Umbilical cord (tissue), 2 donors: Measurements from ENCODE around the gene RNF223. TPM values are rescaled to one million over a fixed set of nuclear protein-coding genes. Genes with fewer than 3 reads are reported as not detected.
A peak's percentile ranks its signal among the peaks of the same experiment; 100 is the strongest.
"Not testable (repeated sequence)": the region's sequence is repeated elsewhere in the genome, so short reads cannot be mapped to it uniquely, and the experiment has no call there.

ENCODE experiments used
- DNase-seq: peaks from one replicate; pipeline ENCODE4 v3.0.0-alpha.2; 2015; ENCODE audit warnings: low spot score
- total RNA-seq: library from RNA; depleted of rRNA; stranded (reverse); fragments of >200 nt; gene quantifications from one replicate; pipeline ENCODE4 v1.2.3, GENCODE V29; 2014; ENCODE audit warnings: low replicate concordance; ENCODE audit not compliant: insufficient read depth

RNF223 gene
- total RNA-seq, 1 donor from 2014 or later: 1.9 TPM

DNA sequence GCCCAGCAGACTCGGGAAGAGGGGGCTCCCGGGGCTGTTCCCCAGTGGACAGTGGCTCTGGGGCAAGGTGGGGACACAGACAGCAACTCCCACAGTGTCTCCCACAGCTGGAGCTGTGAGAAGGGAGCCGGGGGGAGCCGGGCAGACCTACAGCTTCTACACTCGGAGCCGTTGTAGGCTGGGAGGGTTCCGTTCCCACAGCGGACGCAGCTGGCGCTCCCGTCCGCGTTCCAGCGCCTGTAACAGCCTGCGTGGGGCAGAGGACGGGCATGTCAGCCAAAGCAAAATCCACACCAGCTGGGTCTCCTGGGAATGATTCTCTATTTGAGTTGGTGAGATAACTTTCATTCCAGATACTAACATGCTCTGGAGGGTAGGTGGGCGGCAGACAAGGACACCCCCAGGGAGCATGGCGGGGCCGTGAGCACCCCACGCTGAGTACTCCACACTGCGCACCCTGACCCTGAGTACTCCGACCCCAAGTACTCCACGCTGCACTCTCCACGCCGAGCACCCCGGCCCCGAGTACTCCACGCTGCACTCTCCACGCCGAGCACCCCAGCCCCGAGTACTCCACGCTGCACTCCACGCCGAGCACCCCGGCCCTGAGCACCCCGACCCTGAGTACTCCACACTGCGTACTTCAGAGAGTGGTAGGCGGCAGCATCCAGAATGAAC, 13.4 kb upstream of the RNF223 start:
- DNase-seq: no peak

DNA sequence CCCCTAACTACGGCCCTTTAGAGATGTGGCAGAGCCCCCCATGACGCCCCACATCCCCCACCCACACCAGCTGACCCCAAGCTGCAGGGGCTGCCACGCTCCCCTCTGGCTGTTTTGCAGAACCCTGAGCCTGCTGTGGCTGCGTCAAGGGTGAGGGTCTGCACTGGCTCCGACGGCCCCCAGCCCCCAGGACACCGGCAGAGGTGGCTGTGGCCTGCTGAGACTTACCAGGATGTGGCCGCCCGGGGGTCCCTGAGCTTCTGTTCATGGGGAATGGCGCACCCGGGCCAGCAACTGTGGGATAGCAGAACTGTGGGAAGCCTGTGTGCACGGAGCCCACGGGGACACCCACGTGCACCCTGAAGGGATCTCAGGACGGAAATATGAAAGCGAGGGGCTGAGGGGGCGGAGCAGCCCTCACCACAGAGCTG, 12.8 kb upstream of the RNF223 start:
- DNase-seq: no peak

DNA sequence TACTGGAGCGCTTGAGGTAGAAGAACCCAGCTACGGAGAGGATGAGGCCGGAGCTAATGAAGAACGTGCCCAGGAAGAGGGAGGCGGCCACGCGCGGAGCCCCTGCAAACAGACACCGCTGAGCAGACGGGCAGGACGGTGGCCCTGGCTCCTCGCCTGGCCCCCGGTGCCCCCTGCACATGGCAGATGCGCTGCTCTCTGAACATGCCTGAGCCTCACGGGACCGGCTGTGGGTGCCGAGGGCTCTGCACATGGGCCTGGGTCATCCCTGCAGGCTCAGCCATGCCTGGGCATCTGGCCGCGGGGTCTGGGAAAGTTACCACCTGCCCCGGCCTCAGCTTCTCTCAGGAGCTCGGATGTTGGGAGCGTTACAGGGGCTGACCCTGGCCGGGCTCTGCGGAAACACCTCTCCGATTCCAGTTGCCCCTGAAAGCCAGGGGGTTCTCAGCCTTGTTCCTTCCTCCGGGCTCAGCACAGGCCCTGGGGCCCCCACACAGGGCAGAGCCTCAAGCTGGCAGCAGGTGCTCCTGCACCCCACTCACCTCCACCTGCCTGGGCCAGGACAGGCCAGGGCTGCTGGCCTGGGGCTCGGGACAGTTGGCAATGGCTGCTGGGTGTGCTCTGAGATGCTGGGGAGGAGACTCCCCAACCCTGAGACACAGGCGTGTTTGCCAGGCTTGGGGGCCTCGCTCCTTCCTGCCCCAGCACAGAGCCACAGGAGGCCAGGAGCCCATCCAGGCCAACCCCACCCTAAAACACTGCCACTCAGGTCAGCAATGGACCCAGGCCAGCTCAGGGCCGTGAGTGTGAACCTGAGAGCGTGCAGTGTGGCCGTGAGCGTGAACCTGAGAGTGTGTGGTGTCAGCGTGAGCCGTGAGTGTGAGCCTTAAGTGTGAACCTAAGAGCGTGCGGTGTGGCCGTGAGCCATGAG, 12.1 kb upstream of the RNF223 start:
- no peak for DNase-seq

DNA sequence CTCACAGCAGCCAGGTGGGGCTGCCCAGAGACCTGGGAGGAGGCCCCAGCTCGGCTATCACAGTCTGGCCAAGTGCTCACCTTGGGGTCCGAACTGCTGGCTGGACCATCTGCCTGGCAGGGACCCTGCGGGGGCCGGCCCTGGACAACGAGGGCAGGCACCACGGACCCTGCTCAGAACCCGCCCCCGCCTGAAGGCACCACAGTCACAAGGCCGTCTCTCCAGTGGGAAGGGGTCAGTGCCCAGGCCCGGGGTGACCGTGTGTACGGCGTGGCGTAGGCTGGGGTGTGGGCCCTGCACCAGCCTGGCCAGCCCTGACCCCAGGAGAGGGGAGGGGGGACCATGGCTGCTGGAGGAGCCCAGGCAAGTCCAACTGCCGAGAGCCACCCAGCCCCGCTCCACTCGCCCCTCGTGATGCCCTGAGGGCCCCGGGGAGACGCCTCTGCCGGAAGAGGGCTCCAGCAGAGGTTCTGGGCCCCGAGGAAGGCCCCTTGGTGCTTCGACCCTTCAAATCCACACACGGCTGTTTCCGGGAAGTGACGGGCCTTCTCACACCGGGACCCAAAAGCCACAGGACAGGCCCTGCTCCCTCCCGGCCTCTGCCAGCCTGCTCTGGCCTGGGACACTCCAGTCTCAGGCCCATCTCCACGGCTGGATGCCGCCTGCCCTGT, 11.2 kb upstream of the RNF223 start:
- DNase-seq: no peak

DNA sequence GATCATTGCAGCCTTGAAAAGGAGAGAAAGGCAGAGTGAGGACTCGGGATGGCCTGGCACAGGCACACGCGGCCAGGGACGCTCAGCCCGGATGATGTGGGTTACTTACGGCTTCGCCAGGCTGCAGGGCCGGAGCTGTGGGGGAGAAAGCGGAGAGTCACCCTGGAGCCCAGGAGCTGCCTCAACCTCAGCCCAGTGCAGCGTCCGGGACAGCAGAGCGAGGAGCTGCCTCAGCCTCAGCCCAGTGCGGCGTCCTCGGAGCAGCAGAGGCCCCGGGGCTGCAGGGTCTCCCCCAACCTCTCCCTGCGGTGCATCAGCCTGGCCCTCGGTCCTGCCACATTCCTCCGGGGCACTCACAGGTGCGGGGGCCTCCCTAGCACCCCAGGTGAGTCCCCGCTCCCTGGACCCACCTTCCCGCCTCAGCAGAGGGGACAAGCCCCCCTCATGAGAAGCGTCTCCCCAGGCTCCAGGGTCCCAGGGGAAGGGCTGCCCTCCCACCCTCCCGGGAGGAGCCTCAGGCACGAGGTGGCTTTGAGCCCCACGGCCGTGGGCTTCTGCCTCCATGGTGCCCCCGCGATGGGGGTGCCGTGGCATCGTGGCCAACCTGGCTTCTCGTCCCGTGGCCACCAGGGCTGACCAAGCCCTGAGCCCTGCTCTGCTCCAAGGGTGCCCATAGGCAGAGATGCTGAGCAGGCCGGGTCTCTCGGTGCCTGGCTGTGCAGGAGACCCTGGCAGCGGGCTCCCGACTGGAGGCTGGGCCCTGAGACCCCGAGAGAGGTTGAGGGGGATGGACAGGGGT, 10.5 kb upstream of the RNF223 start:
- DNase-seq: no peak

DNA sequence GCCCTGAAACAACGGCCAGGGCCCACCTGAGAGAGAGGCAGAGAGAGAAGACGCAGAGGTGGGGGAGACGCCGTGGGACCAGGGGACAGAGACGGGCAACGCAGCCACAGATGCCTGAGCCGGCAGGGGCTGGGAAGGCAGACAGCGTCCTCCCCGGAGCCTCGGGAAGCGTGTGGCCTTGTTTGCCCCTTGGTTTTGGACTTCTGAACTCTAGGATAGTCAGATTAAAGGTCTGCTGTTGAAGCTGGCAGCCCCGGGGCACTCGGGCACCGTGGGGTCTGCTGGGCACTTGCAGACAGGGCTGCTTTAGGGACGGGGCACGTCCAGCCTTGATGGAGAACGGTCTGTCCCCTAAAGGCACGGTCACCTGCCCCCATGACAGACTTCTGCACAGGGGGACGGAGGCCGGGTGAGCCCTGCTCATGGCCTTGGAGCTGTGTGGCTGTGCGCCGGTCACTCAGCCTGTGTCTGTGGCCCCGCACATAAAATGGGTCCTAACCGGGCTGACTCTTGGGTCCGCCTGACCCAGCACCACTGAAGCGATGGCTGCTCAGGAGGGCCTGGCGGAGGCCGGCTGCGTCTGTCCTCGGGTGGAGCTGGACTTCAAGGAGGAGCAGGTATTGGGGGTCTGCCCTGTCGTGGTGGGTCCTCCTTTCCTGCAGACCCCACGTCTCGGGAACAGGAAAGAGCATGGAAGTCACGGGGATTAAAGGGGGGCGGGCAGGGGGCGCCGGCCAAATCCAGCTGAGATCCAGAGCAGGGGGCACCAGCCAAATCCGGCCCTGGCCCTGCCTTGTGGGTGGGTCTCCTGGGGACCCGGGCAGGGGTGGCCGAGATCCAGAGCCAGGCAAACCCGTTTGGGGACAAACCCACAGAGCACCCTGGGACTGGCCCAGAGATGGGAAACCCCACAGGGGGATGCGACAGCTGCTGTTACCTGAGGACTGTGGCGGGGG, 9.6 kb upstream of the RNF223 start:
- no peak for DNase-seq

DNA sequence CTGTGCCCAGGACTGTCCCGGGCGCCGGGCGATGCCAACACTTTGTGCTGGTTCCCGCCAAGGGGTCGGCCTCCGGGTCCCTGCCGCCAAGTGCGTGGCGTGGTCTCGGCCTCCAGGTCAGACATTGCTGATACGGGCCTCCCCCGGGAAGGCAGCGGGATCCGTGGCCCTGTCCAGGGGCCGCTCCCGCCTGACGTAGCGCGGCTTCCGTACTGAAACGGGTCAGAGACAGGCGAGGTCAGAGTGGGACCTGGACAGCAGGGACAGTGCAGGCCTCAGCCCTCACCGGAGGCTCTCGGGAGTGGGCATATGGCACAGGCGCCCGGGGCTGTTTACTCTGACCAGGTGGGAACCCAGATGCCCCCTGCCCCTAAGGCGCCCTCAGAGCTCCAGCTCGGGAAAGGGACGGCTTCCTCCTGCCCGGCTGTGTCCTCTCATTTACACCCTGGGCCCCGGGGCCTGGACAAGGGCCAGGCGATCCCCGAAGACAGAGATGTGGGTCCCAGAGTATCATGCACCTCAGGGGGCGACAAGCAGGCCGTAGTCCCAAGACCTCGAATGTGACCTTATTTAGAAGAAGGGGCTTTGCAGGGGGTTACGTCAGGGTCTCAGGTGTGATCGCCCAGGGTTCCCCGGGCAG, 8.8 kb upstream of the RNF223 start:
- DNase-seq: no peak

DNA sequence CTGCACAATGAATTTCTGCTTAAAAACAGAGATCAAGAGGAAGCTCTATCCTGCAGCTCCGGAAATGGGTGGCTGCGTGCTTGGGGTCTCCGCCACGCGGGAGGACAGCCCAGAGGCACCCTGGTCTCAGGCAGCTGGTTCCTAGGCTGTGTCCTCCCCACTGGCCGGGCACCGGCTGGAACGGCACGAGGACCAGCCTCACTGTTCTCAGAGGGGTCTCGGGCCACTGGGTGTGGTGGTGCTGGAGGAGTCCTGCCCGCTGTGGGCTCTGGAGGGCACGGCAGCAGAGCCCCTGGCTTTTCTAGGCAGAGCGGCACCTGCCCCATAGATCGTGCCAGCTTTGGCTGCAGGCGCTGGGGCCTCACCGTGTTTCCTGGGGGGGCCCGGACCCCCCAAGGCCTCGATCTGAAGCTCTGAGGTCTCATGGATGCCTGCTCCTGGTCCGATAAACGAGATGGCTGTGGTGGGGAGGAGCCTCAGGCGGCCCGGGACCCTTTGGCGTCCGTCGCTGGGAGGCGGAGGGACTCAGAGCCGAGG, 8.2 kb upstream of the RNF223 start:
- no peak for DNase-seq

DNA sequence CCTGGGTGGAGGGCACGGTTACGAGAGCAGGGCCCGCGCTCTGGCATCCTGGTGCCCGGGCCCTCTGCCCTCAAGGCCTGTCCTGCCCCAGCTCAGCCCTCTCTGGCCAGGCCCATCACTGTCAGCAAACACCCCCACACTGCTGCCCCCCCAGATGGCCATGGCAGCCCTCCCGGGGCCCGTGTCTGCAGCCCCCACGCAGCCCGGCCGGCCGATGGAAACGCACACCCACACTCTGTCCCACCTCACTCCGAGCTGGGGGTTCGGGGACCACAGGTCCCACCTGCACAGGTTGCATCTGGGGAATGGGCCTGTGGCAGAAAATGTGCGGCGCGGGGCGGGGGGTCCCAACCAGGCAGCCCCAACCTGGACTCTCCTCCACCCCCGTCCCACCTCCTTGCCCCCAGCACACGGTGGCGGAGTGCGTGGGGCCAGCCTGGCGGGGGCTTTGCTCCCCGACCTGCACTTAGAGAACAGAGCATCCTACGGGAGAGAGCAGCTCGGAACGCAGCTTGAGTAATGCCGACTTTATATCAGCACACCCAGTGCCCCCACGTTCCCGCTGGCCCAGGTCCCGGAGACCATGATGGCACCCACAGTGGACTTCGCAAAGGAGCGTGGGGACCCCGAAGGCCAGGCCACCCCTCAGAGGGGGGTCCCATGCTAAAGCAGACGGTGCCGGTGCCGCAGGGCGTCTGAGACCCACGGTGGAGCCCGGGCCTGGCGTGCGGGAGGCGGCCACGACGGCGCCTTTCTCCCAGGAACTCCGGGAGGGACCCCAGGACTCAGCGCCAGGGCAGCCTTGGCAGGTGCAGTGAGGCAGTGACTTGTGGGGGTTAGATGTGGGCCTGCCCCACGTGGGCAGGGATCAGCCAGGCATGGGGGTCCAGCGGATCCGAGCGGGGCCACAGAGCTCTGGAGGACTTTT, 7.5 kb upstream of the RNF223 start:
- DNase-seq: no peak

DNA sequence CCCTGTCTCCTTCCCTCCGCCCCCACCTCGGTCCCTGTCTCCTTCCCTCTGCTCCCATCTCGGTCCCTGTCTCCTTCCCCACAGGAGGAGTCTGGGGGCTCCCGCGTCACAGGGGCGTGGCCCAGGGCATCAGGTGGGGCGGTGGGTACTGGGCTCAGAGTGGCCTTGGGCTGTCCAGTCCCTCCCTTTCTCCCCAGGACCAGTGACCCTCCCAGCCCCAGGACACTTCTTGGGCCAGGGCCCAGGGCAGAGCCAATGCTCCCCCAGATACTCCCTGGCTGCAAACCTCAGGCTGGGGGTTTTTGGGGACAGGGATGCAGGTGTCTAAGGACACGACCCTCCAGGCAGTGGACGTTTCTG, 6.8 kb upstream of the RNF223 start:
- no peak for DNase-seq

DNA sequence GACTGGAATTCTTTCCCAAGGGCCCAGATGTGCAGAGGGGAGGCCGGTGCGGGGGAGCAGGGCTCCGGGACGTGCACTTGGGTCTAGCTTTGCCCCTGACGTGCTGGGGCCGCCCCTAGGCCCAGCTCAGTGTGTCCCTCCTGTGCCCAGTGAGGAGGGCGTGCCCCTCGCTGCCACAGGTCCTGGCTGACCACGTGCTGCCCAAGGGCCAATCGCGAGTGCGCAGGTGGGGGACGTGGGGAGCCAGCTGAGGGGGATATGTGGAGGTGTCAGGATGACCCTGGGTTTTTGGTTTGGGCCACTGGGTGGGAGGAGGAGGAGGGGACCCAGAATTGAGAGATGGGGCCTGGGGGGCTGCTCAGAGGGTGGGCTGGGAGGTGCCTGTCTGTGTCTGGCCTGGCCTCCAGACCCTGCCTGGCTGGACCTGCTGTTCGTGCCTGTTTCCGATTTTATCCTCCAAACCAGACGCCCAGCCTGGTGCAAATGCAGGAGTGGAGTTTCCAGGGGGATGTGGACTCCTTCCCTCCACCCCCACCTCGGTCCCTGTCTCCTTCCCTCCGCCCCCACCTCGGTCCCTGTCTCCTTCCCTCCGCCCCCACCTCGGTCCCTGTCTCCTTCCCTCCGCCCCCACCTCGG, 6.1 kb upstream of the RNF223 start:
- DNase-seq: peak; percentile 85

DNA sequence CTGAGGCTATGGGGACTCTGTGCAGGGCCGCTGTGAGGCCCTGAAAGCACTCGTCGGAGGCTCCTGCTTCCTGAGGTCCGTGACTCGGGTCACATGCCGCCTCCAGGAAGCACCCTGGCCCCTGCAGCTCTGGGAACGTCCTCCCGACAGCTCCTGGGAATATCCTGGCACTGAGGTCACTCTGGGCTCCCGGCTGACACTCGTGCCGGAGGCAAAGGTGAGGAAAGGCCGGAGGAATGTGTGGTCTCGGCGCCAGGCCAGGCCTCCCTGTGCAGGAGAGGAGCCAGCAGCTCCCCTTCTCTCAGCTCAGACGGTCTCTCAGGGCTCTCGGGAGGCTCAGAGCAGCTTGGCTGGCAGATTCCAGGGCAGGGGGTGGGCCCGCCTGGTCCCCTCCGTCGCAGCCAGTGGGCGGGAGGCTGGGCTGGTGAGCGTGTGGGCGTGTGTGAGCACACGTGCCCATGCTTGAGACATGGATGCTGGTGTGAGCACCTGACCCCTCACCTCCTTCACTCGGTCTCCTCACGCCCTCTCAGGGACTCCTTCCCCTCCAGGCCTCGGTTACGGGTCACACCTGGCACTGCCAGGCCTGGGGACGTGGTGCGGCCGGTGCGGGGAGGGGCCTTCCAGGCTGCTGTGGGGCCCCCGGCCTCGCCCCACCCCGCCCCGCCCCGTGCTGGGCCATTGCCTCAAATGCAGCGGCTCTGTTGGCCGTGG, 5.5 kb upstream of the RNF223 start:
- DNase-seq: peak; percentile 72

DNA sequence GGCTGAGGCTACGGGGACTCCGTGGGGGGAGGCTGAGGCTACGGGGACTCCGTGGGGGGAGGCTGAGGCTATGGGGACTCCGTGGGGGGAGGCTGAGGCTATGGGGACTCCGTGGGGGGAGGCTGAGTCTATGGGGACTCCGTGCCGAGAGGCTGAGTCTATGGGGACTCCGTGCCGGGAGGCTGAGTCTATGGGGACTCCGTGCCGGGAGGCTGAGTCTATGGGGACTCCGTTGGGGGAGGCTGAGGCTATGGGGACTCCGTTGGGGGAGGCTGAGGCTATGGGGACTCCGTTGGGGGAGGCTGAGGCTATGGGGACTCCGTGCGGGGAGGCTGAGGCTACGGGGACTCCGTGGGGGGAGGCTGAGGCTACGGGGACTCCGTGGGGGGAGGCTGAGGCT, 3.3 kb upstream of the RNF223 start:
- not testable (repeated sequence) for DNase-seq

DNA sequence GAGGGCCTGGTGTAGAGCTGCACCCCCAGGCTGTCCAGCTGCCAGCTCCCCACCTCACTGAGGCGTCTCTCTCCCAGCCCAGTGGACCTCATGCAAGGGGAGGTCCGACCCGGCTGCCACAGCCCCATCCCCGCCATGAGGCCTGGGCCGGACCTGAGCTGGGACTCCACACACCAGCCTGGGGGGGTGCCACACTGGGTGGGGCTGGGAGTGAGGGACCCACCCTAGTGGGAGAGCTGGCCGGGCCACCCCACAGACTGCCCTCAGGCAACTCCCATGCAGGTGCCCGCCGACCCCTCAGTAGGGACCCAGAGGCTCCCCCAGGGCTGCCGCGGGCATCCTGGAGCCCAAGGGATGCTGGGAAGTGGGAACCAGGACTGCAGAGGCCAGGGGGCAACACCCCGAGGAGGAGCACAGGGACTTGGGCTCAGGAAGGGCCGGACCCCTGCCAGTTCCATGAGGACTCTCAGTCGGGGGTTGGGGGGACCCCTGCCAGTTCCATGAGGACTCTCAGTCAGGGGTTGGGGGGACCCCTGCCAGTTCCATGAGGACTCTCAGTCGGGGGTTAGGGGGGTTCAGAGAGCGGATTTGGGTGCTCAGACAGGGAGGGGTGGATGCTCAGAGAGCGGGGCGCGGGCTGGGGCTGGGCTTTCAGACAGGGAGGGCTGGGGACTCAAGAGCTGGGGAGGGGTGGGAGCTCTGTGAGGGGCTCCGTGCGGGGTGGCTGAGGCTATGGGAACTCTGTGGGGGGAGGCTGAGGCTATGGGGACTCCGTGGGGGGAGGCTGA, 1.2 kb upstream of the RNF223 start:
- DNase-seq: no peak

DNA sequence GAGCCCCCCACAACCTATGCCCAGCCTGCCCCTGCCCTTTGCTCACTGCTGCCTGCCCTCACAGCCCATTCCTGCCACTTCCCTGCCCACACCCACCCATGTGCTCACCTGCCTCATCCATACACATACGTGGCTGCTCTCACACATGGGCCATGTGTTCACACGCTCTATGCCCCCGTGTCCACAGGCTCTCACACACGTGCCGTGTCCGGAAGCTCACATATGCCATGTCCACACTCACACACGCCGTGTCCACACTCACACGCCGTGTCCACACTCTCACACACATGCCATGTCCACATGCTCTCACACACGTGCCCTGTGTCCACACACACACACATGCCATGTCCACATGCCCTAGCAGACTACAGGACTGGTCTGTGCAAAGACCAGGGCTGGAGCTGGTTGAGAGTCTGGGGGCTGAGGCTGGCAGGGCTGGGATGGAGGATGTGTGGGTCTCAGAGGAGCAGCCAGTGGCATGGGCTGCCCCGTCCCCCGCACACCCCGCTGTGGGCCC, 583 bp upstream of the RNF223 start:
- DNase-seq: no peak
